Kidney (tissue), 14 donors: Measurements from ENCODE around the gene SBNO2. TPM values are rescaled to one million over a fixed set of nuclear protein-coding genes. Genes with fewer than 3 reads are reported as not detected.
A peak's percentile ranks its signal among the peaks of the same experiment; 100 is the strongest.

ENCODE experiments used
- DNase-seq, 5 donors: peaks; one replicate each; pipeline ENCODE4 v3.0.0-alpha.2; 2013 to 2020
- FAIRE-seq: peaks from 2 replicates; lab custom pipeline; 2012; peaks lifted over from hg19 to GRCh38; lab: Jason Lieb, UNC
- H3K27ac ChIP-seq, 2 donors: one replicate each; pipeline ENCODE4 v1.7.0; 2013; ENCODE audit warnings: low read depth in 2 of 2, low read length in 2 of 2, inconsistent platforms in 1 of 2
- H3K27me3 ChIP-seq: one replicate; pipeline ENCODE4 v1.7.1; 2013; ENCODE audit warnings: low read length, inconsistent platforms; ENCODE audit not compliant: control insufficient read depth, insufficient read depth
- H3K36me3 ChIP-seq, 3 donors: one replicate each; pipeline versions ENCODE4 v1.7.0 to v1.7.1; 2013; ENCODE audit warnings: low read length in 3 of 3, control low read depth in 1 of 3, inconsistent platforms in 1 of 3; ENCODE audit not compliant: insufficient read depth in 3 of 3, control insufficient read depth in 2 of 3
- H3K4me1 ChIP-seq, 3 donors: one replicate each; pipeline versions ENCODE4 v1.7.0 to v1.7.1; 2013; ENCODE audit warnings: low read length in 3 of 3, inconsistent platforms in 1 of 3, low read depth in 1 of 3; ENCODE audit not compliant: control insufficient read depth in 2 of 3, insufficient read depth in 2 of 3
- H3K4me3 ChIP-seq, 3 donors: one replicate each; pipeline versions ENCODE4 v1.7.0 to v1.8.1; 2013; ENCODE audit warnings: low read length in 3 of 3, control low read depth in 1 of 3, inconsistent platforms in 1 of 3
- H3K9ac ChIP-seq, 3 donors: one replicate each; pipeline versions ENCODE4 v1.7.0 to v1.7.1; 2013; ENCODE audit warnings: low read length in 3 of 3, control low read depth in 1 of 3, inconsistent platforms in 1 of 3
- H3K9me3 ChIP-seq, 3 donors: one replicate each; pipeline versions ENCODE4 v1.7.0 to v1.7.1; 2013; ENCODE audit warnings: low read length in 3 of 3, control low read depth in 1 of 3, inconsistent platforms in 1 of 3; ENCODE audit not compliant: control insufficient read depth in 2 of 3, insufficient read depth in 1 of 3
- CTCF ChIP-seq: IDR thresholded peaks from 3 replicates; pipeline ENCODE4 v1.5.1; 2012; ENCODE audit warnings: mild to moderate bottlenecking, moderate library complexity, borderline replicate concordance; ENCODE audit not compliant: insufficient read depth; ENCODE audit errors: extremely low read depth
- intact Hi-C: fragments of 100-400 bp; cut with DNase I; formaldehyde crosslinking; loops from one replicate; pipeline ENCODE4 v1.11.1; 2022
- polyA plus RNA-seq: library from polyadenylated mRNA; stranded (reverse); fragments of 350-450 nt; fragmentation: Illumina TruSeq; extraction: RNeasy Lipid Tissue Mini Kit (QIAGEN cat#74804); gene quantifications from one replicate; pipeline ENCODE4 v1.2.3, GENCODE V29; 2014; ENCODE audit warnings: low read depth, low replicate concordance; ENCODE audit not compliant: insufficient read depth
- total RNA-seq: library from RNA; stranded (reverse); fragmentation: NEBNext Ultra II Directional; extraction: Animal tissue kit (Norgen Biotek cat#: 25700); gene quantifications from one replicate; pipeline ENCODE4 v1.2.1, GENCODE V29; 2021
- donor health status: control.
- donor health status: control.
- donor health status: control.
- donor health status: control.
- donor health status: control.
- donor health status: DM: yes; HTN: yes; CAD: no.
- donor health status: Normal renal cell carcinoma (clear cell type).

The SBNO2 gene
- total and polyA plus RNA-seq, 2 donors from 2014 or later = 12.2 to 156 TPM

- peak overlapping the region; percentile 47 to 51 for H3K27ac ChIP-seq
- TF ChIP-seq CTCF = no peak
- H3K9me3 ChIP-seq = no peaks in the 10 kb centered on the region
- H3K27me3 ChIP-seq = no peaks in the 10 kb centered on the region
- intact Hi-C loops = no loop called here
- H3K4me3 ChIP-seq = no peak overlapping the region
- DNase-seq (peak in 1 of 5 donors; percentile 38), FAIRE-seq (no peak)
- H3K36me3 ChIP-seq = no peaks in the 10 kb centered on the region
- peaks cover 2 to 29% (median 13%) of the 10 kb centered on the region in 3 donors for H3K4me1 ChIP-seq
- no peak overlapping the region for H3K9ac ChIP-seq
These were observed 11.4 kb downstream of the SBNO2 start for GRCh38 chr19:1162404-1163282.

GRCh38 chr19:1161716-1162115 is 12.4 kb downstream of the SBNO2 start:
- H3K36me3 ChIP-seq = no peaks in the 10 kb centered on the region
- peaks cover 2 to 21% (median 9%) of the 10 kb centered on the region in 3 donors for H3K4me1 ChIP-seq

GRCh38 chr19:1159864-1160595 is 14.0 kb downstream of the SBNO2 start:
- Histone ChIP-seq H3K9me3 (no peaks in the 10 kb centered on the region), H3K27me3 (no peaks in the 10 kb centered on the region), H3K36me3 (no peaks in the 10 kb centered on the region), H3K9ac (no peak overlapping the region), H3K4me1 (peaks cover 0 to 27% (median 4%) of the 10 kb centered on the region in 3 donors), H3K4me3 (no peak overlapping the region), H3K27ac (no peak overlapping the region)
- no peak for TF ChIP-seq CTCF
- intact Hi-C loops = no loop called here
- FAIRE-seq (no peak), DNase-seq (no peak)

More at GRCh38 chr19:1161716-1162115, 12.4 kb downstream of the SBNO2 start:
- Histone ChIP-seq H3K27me3 (no peaks in the 10 kb centered on the region), H3K4me3 (no peak overlapping the region), H3K27ac (no peak overlapping the region), H3K9ac (no peak overlapping the region), H3K9me3 (no peaks in the 10 kb centered on the region)
- no peak for TF ChIP-seq CTCF
- DNase-seq (peak in 4 of 5 donors; percentile 64 to 88 (median 73)), FAIRE-seq (no peak)
- intact Hi-C loops = no loop called here
